HUDEP-2 (cell line): ENCODE measurements around the gene MAP4K2.
"Not testable (repeated sequence)": the region's sequence is repeated elsewhere in the genome, so short reads cannot be mapped to it uniquely, and the experiment has no call there.

Experiments
- DNase-seq, 76 experiments: peaks; one replicate each; lab custom pipeline; 2025; ENCODE audit not compliant: unreplicated experiment in 76 of 76; lab: John Stamatoyannopoulos, UW

The MAP4K2 gene

GRCh38 chr11:64803158-64803845 lies at the start of gene MAP4K2:
Gene MAP4K2 (minus strand): TSS chr11:64803214. CDS start chr11:64803149, 65 bp downstream.
- DNase-seq = peak in 67 of 76 experiments; percentile 9 to 82 (median 60)

DNA sequence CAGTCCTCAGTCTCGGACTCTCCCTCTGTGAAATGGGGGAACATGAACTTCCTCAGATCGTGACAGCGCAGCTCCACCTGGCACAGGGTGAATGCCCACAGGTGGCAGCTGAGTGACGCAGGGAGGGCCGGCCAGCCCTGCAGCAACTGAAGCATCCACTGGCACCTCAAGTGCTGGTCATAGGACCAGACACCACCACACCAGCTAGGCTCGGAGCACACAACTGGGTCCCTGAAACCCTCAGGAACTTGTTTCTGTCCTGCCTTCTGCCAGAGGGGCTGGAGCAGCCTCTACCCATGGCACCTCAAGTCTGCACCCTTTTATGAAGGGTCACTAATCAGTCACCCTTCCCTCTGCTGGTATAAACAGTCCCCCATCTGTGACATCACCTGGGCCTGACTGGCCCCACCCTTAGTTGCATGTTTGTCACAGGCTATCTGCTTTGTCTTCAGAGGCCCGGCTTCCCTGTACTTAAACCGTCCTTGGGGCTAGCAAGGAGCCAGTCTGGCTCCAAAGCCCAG lies 48.9 kb upstream of the MAP4K2 start:
- peak in 13 of 76 experiments; percentile 4 to 36 (median 18) for DNase-seq

DNA sequence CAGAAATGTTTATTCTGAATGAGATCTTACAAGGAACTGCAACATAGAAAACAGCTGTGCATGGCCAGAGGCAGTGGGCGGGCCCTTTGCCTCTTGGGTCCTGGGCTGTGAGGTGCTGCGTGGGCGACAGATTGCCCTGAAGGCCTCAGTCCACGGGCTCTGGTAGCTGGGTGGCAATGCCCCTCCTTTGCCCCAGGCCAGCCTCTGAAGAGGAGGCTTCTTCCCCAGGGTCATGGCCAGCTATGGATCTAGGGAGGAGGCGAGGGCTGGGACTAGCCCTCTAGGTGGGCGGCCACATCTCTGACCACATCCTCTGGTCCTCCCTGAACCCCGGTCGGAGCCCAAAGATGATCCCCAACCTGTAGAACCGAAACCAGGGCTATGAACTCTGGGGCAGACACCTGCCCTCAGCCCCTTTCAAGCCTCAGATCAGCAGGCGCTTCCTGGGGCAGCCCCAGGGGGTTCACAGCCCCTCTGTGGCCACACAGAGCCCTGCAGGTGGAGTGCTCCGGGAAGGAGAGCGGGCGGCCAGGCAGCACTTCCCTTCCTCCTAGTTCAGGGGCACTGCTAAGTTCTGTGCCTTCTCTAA lies 48.1 kb upstream of the MAP4K2 start:
- DNase-seq = peak in 8 of 76 experiments; percentile 4 to 15 (median 11)

GRCh38 chr11:64849598-64850356 lies 46.8 kb upstream of the MAP4K2 start:
- DNase-seq = no peak

DNA sequence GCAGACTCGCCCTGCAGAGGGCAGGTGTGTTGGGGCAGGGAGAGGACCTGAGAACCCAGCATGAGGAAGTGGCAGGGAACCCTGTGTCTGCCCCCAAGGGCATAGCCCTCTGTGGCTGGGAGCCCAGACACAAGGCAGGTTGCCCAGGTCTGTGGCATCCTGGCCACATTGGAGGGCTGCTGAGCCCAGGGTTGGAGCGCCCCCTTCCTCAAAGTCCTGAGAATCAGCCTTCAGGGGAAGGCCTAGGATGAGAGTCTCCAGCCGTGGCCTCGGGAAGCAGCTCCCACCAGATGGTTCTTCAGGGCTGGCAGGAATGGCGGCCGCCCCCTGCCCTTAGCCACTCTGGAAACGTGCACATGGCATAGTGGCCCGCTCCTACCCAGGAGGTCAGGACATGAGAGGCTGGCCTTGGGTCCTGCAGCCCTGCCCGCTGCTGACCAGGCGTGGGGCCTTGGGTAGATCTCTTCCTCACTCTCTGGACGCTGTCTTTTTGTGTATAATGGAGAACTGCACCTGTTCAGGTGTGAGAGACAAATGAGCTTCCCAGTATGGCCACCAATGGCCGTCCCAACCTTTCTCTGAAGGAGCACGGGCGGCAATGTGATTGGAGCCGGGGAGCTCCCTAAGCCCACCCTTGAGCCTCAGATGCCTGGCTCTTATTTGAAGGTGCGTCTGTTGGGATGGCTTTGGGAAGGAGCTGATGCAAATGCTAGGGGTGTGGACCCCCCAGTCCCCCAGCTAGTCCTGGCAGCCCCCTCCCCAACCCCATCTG lies 46.0 kb upstream of the MAP4K2 start:
- peak in 17 of 76 experiments; percentile 11 to 61 (median 21) for DNase-seq

DNA sequence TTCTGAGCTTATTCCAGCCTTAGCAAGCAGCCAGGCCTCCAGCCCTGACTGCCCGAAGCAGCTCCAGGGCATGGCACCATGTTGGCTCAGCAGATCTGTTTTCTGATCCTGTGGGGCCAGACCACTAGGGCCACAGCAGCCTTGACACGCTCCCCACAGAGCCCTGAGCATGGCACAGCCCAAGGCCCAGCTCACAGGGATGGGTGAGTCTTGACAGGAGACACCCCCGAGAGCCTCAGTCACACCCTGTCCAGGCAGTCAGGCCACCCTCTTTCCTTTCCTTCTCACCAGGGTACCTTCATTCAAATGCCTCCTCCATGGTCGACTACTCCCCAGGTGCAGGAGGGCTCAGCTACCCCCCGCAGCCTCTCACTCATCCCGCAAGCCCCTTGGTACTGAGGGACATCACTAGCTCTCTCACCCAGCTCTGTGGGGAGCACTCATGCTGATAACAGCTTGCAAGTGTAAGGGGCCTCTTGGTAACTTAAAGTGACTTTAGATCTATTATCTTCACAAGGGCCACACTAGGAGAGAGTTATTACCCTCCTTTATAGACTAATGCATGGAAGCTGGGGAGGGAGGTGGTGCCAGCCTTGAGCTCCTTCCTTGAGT lies 45.3 kb upstream of the MAP4K2 start:
- DNase-seq = peak in 9 of 76 experiments; percentile 10 to 61 (median 37)

GRCh38 chr11:64846998-64847666 lies 44.1 kb upstream of the MAP4K2 start:
- DNase-seq = peak in 71 of 76 experiments; percentile 29 to 92 (median 79)

- not testable (repeated sequence) for DNase-seq
These were observed 42.7 kb upstream of the MAP4K2 start for GRCh38 chr11:64845776-64846129.

- DNase-seq = no peak
These were observed 42.2 kb upstream of the MAP4K2 start for GRCh38 chr11:64845129-64845775.

DNA sequence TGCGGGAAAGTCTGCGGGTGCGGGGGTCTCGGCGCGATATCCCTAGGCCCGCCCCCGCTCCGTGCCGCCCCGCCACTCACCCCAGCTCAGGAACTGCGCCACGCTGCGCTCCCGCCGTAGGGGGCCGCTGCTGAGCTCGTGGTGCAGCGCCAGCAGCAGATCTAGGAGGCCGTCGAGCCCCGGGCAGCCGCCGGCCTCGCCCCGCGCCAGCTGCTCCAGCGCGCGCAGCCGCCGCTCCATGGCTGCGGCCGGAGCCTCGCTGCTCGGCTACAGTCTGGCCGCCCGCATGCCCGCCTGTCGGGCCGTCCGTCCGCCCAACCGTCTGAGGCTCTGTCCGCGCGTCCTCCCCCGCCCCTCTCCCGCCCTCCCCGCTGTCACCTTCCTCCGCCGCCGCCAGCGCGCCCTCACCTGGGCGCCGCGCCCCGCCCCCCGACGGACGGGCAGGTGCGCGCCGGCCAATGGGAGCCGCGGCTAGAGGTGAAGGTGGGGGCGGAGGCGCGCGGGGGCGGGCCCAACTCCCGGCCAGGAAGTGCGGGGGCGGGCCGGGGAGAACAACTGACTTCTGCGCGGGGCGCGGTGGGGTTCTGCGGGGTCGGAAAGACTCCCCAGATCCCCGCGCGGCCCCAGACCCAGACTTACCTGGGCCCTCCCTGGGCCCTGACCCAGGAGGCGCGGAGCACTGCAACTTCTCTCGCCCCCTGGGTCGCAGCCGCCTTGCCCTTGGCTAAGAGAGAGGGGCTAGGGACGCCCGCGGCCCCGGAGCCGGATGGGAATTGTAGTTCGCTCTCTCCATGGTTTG lies 41.5 kb upstream of the MAP4K2 start, which contains the start of gene CDC42BPG:
CDC42BPG (minus strand) TSS at position 324 of the 799 bp plus-strand sequence; CDS start at position 240, 84 bp downstream.
- DNase-seq = peak in 56 of 76 experiments; percentile 2 to 71 (median 42)

- DNase-seq = peak in 12 of 76 experiments; percentile 6 to 39 (median 22)
These were observed 40.8 kb upstream of the MAP4K2 start for GRCh38 chr11:64843686-64844329.

- peak in 15 of 76 experiments; percentile 5 to 31 (median 21) for DNase-seq
These were observed 40.1 kb upstream of the MAP4K2 start for GRCh38 chr11:64842851-64843685.

DNA sequence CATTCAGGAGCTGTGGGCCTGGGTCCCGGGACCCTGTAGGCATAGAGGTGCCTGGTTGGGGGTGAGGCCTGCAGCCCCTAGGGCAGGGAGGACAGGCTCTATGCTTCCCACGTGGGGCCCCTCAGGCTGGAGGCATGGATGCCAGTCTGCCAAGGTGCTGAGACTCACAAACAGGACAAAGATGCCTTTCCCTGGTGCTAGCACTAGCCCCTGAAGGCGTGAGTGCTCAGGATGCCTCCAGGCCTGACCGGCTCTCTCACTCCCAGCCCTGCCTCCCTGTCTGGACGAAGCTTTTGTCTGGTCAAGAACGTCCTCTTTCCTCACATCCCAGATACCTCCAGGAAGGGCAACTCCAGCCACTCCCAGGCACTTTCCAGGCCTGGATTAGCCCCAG lies 39.3 kb upstream of the MAP4K2 start:
- DNase-seq = no peak

DNA sequence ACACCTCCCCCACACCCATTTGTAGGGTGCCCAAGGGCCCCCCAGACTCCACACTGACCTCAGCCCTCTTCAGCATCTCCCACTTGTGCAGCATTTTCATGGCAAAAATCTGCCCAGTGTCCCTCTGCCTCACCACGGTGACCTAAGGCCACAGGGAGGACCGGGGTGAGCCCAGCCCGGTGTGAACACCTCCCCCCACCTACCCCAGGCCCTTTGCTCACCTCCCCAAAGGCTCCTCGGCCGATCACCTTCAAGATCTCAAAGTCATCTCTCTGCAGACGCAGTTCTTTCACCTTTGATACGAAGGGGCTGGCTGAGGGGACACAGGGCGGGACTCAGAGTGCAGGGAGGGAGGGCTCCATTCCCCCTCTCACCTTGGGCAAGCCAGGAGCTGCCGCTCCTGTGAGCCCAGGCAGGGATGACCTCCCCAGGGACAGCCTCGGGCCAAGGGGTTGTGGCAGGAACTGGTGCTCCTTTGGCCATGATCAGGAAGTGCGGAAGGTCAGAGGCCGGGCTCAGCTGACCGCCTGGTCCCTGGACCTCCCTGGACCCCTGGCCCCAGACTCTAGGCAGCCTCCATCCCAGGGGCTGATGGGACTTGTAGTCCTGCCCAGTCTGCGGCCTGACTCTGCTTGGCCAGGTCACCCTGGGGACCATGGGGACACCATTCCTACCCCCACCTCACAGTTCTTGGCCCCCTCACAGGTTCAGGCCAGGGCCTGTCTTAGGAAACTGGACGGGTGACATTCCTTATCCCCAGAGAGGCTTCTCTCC lies 38.8 kb upstream of the MAP4K2 start:
- DNase-seq = no peak

GRCh38 chr11:64839887-64840782 lies 37.1 kb upstream of the MAP4K2 start:
- no peak for DNase-seq
